ENCODE data around the gene ZNF502.
"Not testable (repeated sequence)": the region's sequence is repeated elsewhere in the genome, so short reads cannot be mapped to it uniquely, and the experiment has no call there.

The ZNF502 gene

GRCh38 chr3:44712455-44713075 lies at the start of gene ZNF502:
Gene ZNF502 (plus strand): TSS chr3:44712660. CDS start chr3:44720262, 7,602 bp downstream.
- peak; percentile 56 for DNase-seq

GRCh38 chr3:44665173-44665572 lies 47.3 kb upstream of the ZNF502 start:
- DNase-seq = no peak

GRCh38 chr3:44666346-44666745 lies 46.1 kb upstream of the ZNF502 start:
- no peak for DNase-seq

- DNase-seq = no peak
These were observed 42.7 kb upstream of the ZNF502 start for GRCh38 chr3:44669760-44670159.

GRCh38 chr3:44673466-44673865 lies 39.0 kb upstream of the ZNF502 start:
- DNase-seq = not testable (repeated sequence)

GRCh38 chr3:44674211-44674610 lies 38.2 kb upstream of the ZNF502 start:
- DNase-seq = no peak

- no peak for DNase-seq
These were observed 33.9 kb upstream of the ZNF502 start for GRCh38 chr3:44678480-44679116.

GRCh38 chr3:44680921-44681455 lies 31.5 kb upstream of the ZNF502 start:
- DNase-seq = no peak

GRCh38 chr3:44682182-44682896 lies 30.1 kb upstream of the ZNF502 start:
- DNase-seq = no peak

- DNase-seq = peak; percentile 32
These were observed 27.2 kb upstream of the ZNF502 start for GRCh38 chr3:44685128-44685800.

GRCh38 chr3:44687898-44688297 lies 24.6 kb upstream of the ZNF502 start:
- no peak for DNase-seq

GRCh38 chr3:44721231-44722102 lies 9.0 kb downstream of the ZNF502 start:
- DNase-seq = no peak

- no peak for DNase-seq
These were observed 9.6 kb downstream of the ZNF502 start for GRCh38 chr3:44722103-44722401.

- DNase-seq = peak; percentile 84
These were observed 17.0 kb downstream of the ZNF502 start, which contains the start of gene ZNF501 for GRCh38 chr3:44729384-44729910. Gene ZNF501 (plus strand): TSS chr3:44729635. CDS start chr3:44734422, 4,787 bp downstream.

- DNase-seq = no peak
These were observed 22.2 kb downstream of the ZNF502 start for GRCh38 chr3:44734646-44735168.

- no peak for DNase-seq
These were observed 48.6 kb downstream of the ZNF502 start for GRCh38 chr3:44761101-44761423.

GRCh38 chr3:44761424-44762169 lies 49.1 kb downstream of the ZNF502 start, which contains the start of the genes KIAA1143 and KIF15:
Gene KIAA1143 (minus strand): TSS chr3:44761619. CDS start chr3:44761602, 17 bp downstream.
Gene KIF15 (plus strand): TSS chr3:44761794. CDS start chr3:44761866, 72 bp downstream.
- DNase-seq = peak; percentile 99

- no peak for DNase-seq
These were observed 49.8 kb downstream of the ZNF502 start for GRCh38 chr3:44762170-44762677.

GRCh38 chr3:44762690-44763089 lies 50.2 kb downstream of the ZNF502 start:
- DNase-seq = no peak

- DNase-seq = no peak
These were observed 51.8 kb downstream of the ZNF502 start for GRCh38 chr3:44764248-44764647.

Measured in stimulated activated CD4-positive, alpha-beta T cell treated with anti-CD3 and anti-CD28 coated beads, Interleukin-4, amount 100 ng/mL, for 24 hours (primary cell).